Occipital lobe (tissue), 3 donors: Measurements from ENCODE around the gene ZNF213. TPM values are rescaled to one million over a fixed set of nuclear protein-coding genes. Genes with fewer than 3 reads are reported as not detected.

Source experiments
- DNase-seq: peaks from one replicate; lab custom pipeline; 2025; lab: John Stamatoyannopoulos, UW
- small RNA-seq: library from RNA; depleted of rRNA; stranded (forward); fragments of <200 nt; gene quantifications from one replicate; pipeline ENCODE3, GENCODE V24; 2014
- total RNA-seq: library from RNA; depleted of rRNA; stranded (reverse); fragments of >200 nt; gene quantifications from one replicate; pipeline ENCODE4 v1.2.3, GENCODE V29; 2014

The ZNF213 gene
- total RNA-seq, 1 donor from 2014 or later, result 8.3 TPM

DNA sequence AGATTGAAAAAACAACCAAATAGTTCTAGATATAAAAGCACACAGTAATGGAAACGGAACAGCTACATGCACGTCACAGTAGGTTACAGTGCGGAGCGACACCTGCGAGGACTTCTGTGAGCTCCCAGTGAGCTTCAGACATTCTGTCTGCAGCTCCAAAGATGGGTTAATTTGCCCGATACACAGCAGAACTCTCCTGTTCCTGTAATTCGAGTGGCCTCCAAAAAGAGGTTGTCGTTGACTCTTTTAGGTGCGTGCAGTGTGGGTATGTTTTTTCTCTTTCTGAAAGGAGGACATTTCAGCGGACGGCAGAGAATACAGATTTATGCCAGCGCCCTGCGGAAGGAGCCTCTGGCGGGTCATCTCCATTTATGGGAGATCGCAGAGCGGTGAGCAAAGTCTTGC, 56.1 kb downstream of the ZNF213 start:
- no peak for DNase-seq

Small RNAs within 50 kb of the gene (small RNA-seq; reads per million reads assigned to genes)
- gene RNU1-22P, result 0.38 reads per million, percentile 32 among the genes with 10 or more reads in this experiment

Other genes with a start within 250 kb of the ZNF213 start
- 20.7 TPM for gene FLYWCH1, start 223.1 kb upstream of the ZNF213 start, total RNA-seq
- not detected for gene KREMEN2, start 170.8 kb upstream of the ZNF213 start, total RNA-seq
- gene PAQR4, start 165.7 kb upstream of the ZNF213 start, total RNA-seq, result 19.7 TPM
- 3.0 TPM for gene PKMYT1, start 154.6 kb upstream of the ZNF213 start, total RNA-seq
- gene CLDN9, start 122.1 kb upstream of the ZNF213 start, total RNA-seq, result not detected
- not detected for gene CLDN6, start 116.8 kb upstream of the ZNF213 start, total RNA-seq
- gene TNFRSF12A, start 114.7 kb upstream of the ZNF213 start, total RNA-seq, result 2.0 TPM
- gene HCFC1R1, start 111.1 kb upstream of the ZNF213 start, total RNA-seq, result 15.1 TPM
- gene THOC6, start 111.0 kb upstream of the ZNF213 start, total RNA-seq, result 5.8 TPM
- gene BICDL2, start 98.1 kb upstream of the ZNF213 start, total RNA-seq, result not detected
- 0.62 TPM for gene MMP25, start 88.5 kb upstream of the ZNF213 start, total RNA-seq
- gene IL32, start 69.4 kb upstream of the ZNF213 start, total RNA-seq, result 1.1 TPM
- gene ZSCAN10, start 35.7 kb upstream of the ZNF213 start, total RNA-seq, result not detected
- gene ZNF205, start 22.4 kb upstream of the ZNF213 start, total RNA-seq, result 18.9 TPM
- gene OR1F1, start 53.2 kb downstream of the ZNF213 start, total RNA-seq, result 0.78 TPM
- 17.9 TPM for gene ZNF200, start 100.1 kb downstream of the ZNF213 start, total RNA-seq
- gene MEFV, start 121.6 kb downstream of the ZNF213 start, total RNA-seq, result 0.47 TPM
- 55.4 TPM for gene ZNF263, start 148.5 kb downstream of the ZNF213 start, total RNA-seq
- 26.4 TPM for gene TIGD7, start 170.4 kb downstream of the ZNF213 start, total RNA-seq
- gene ZNF75A, start 170.5 kb downstream of the ZNF213 start, total RNA-seq, result 35.4 TPM
- 0.62 TPM for gene OR2C1, start 220.9 kb downstream of the ZNF213 start, total RNA-seq